Mucosa of stomach (tissue), 1 donor: ENCODE results near the gene LEUTX.
"Not testable (repeated sequence)": the region's sequence is repeated elsewhere in the genome, so short reads cannot be mapped to it uniquely, and the experiment has no call there.

ENCODE experiments used
- H3K27me3 ChIP-seq: one replicate; pipeline ENCODE4 v1.7.0; 2013; ENCODE audit warnings: mild to moderate bottlenecking, low read length; ENCODE audit not compliant: control insufficient read depth, insufficient read depth
- H3K36me3 ChIP-seq: one replicate; pipeline ENCODE4 v1.7.0; 2013; ENCODE audit warnings: low read length; ENCODE audit not compliant: control insufficient read depth, insufficient read depth
- H3K4me1 ChIP-seq: one replicate; pipeline ENCODE4 v1.7.0; 2013; ENCODE audit warnings: mild to moderate bottlenecking, low read length; ENCODE audit not compliant: control insufficient read depth, insufficient read depth
- H3K4me3 ChIP-seq: one replicate; pipeline ENCODE4 v1.7.0; 2013; ENCODE audit warnings: low read length
- H3K9ac ChIP-seq: one replicate; pipeline ENCODE4 v1.7.0; 2013; ENCODE audit warnings: mild to moderate bottlenecking, low read length, moderate library complexity
- H3K9me3 ChIP-seq: one replicate; pipeline ENCODE4 v1.7.0; 2013; ENCODE audit warnings: mild to moderate bottlenecking, low read length, moderate library complexity; ENCODE audit not compliant: control insufficient read depth
- donor health status: Pancreatic carcinoma.

LEUTX gene

DNA sequence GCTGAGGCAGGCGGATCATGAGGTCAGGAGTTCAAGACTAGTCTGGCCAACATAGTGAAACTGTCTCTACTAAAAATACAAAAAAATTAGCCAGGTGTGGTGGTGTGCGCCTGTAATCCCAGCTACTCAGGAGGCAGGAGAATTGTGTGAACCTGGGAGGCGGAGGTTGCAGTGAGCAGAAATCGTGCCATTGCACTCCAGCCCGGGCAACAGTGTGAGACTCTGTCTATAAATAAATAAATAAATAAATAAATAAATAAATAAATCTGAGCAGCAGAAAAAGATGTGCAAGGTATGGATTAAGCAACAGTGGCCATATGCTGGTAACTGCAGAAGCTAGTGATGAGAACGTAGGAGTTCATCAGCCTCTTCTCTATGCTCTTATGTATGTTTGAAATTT lies 35.5 kb downstream of the LEUTX start:
- not testable (repeated sequence) for H3K4me3 ChIP-seq, H3K9me3 ChIP-seq, H3K9ac ChIP-seq, H3K4me1 ChIP-seq, H3K36me3 ChIP-seq, H3K27me3 ChIP-seq

DNA sequence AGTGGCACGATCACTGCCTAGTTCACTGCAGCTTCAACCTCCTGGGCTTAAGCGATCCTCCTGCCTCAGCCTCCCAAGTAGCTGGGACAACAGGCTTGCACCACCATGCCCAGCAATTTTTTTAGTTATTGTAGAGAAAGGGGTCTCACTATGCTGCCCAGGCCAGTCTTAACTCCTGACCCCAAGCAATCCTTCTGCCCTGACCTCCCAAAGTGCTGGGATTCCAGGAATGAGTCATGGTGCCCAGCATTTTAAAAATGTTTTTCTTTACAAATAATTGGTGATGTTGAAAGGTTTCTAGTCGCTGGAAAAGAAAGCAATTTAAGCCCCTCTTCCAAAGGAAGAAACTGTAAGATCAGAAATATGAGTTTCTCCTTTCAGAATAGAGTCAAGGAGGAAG lies 35.9 kb downstream of the LEUTX start:
- Histone ChIP-seq H3K9me3 (no peaks in the 10 kb centered on the region), H3K9ac (no peak overlapping the region), H3K27me3 (no peaks in the 10 kb centered on the region), H3K4me3 (no peak overlapping the region), H3K4me1 (no peaks in the 10 kb centered on the region), H3K36me3 (no peaks in the 10 kb centered on the region)

DNA sequence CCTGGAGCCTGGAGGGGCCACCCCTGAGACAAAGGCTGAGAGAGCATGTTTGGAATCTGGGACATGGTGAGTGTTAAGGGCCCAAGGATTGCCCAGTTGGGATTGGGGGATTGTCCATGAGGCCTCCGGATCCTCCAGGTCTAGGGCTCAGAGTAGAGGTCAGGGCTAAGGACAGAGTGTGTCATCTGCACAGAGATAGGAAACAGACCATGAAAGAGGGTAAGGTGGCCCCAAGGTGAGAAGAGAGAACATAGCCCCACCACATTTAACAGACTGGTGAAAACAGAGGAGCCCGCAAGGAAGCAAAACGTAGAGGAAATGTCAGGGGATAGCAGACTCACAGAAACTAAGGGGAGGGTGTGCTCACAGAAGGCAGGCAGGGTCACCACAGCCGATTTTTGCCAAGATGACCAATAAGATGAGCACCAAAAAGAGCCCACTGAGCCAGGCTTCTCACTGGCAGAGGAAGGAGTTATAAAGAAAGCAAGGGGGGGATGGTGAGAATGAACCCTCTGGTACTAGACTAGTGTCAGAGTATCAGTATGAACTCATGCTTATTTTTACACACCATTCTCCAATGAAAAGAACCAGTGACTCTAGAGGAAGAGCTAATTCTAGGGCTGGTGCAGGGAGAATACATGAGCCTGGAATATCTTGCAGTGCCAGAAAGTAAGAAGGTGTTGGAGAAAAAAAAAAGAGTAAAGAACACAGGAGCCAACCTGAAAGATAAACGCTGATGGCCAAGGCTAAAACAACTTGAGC lies 37.8 kb downstream of the LEUTX start:
- H3K4me3 ChIP-seq = no peak overlapping the region
- H3K27me3 ChIP-seq = no peaks in the 10 kb centered on the region
- H3K4me1 ChIP-seq = no peaks in the 10 kb centered on the region
- no peak overlapping the region for H3K9ac ChIP-seq
- no peaks in the 10 kb centered on the region for H3K9me3 ChIP-seq
- no peaks in the 10 kb centered on the region for H3K36me3 ChIP-seq

GRCh38 chr19:39817888-39818561 lies 39.4 kb downstream of the LEUTX start:
- Histone ChIP-seq H3K4me1 (no peaks in the 10 kb centered on the region), H3K36me3 (no peaks in the 10 kb centered on the region), H3K27me3 (no peaks in the 10 kb centered on the region), H3K9me3 (no peaks in the 10 kb centered on the region), H3K9ac (no peak overlapping the region), H3K4me3 (no peak overlapping the region)

- Histone ChIP-seq H3K36me3 (no peaks in the 10 kb centered on the region), H3K4me1 (peaks cover 2% of the 10 kb centered on the region), H3K9me3 (no peaks in the 10 kb centered on the region), H3K4me3 (no peak overlapping the region), H3K27me3 (no peaks in the 10 kb centered on the region), H3K9ac (no peak overlapping the region)
Observed at GRCh38 chr19:39818626-39819097, 40.0 kb downstream of the LEUTX start.

DNA sequence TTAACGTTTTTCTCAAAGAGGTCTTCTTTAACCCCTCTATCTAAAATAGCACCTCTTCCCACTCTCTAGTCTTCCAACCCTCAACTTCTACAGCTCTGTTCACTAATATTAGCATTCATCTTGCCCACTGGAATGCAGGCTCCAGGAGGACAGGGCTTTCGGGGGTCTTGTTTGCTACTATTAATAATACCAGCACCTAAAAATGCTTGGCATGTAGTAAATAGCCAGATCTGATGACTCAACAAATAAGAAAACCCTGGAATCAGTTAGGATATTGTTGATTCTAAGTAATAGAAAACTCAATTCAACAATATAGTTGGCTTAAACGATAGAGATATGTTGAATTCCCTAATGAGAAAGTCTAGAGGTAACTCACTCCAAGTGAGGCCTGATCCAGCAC lies 41.1 kb downstream of the LEUTX start:
- peaks cover 7% of the 10 kb centered on the region for H3K4me1 ChIP-seq
- no peak overlapping the region for H3K4me3 ChIP-seq
- H3K36me3 ChIP-seq = no peaks in the 10 kb centered on the region
- H3K27me3 ChIP-seq = no peaks in the 10 kb centered on the region
- H3K9me3 ChIP-seq = no peaks in the 10 kb centered on the region
- H3K9ac ChIP-seq = no peak overlapping the region

- no peak overlapping the region for H3K9ac ChIP-seq
- H3K27me3 ChIP-seq = no peaks in the 10 kb centered on the region
- no peak overlapping the region for H3K4me3 ChIP-seq
- H3K36me3 ChIP-seq = no peaks in the 10 kb centered on the region
- H3K4me1 ChIP-seq = peaks cover 14% of the 10 kb centered on the region
- H3K9me3 ChIP-seq = no peaks in the 10 kb centered on the region
Observed at GRCh38 chr19:39820696-39821095, 42.0 kb downstream of the LEUTX start.

GRCh38 chr19:39823686-39824085 lies 45.0 kb downstream of the LEUTX start:
- Histone ChIP-seq H3K9ac (peak overlapping the region; percentile 75), H3K36me3 (peaks cover 6% of the 10 kb centered on the region), H3K4me1 (peaks cover 14% of the 10 kb centered on the region), H3K4me3 (peak overlapping the region; percentile 85), H3K27me3 (no peaks in the 10 kb centered on the region), H3K9me3 (no peaks in the 10 kb centered on the region)

DNA sequence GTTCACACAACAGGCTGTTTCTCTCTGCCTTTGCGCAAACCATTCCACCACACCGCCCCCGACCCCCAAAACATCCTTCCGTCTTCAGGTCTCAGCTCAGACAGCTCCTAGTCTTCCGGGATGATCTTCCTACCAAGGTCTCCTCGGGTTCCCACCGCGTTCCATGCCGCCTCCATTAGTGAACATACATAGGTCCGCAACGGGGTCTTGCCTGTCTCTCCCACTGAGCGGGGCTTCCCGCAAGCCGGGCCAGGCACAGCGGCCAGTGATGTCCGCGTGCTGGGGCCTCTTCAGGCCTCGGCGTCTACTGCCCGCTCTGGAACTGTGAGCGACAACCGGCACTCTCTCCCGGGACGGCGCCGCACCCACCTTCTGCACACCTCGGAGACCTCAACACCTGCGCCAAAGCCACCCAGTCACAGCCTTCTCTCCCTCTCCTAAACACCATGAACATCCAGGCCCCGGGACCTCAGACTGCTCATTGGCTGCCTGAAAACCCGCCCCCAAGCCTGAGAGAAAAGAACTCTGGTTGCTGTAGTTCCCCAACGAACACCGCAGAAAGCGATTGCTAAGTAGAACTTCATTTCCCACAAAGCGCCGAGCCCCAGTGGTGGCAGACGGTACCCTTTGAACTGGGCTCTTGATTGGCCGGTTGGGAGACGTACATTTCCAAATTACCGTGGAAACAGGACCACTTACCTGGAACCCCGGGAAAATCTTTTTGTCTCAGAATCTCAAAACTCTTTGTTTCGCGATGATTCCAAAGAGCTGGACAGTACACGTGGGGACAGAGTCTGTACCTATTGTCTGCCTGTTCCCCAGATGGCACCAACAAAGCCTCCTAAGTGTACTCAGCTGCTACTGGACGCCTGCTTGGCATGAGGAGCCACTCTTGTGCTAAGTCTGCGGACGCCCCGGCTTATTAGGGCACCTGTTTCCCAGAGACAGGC lies 45.8 kb downstream of the LEUTX start:
- Histone ChIP-seq H3K9me3 (no peaks in the 10 kb centered on the region), H3K27me3 (no peaks in the 10 kb centered on the region), H3K9ac (peak overlapping the region; percentile 75), H3K4me3 (peak overlapping the region; percentile 85), H3K36me3 (peaks cover 8% of the 10 kb centered on the region), H3K4me1 (peaks cover 14% of the 10 kb centered on the region)

- H3K4me1 ChIP-seq = peaks cover 14% of the 10 kb centered on the region
- H3K9me3 ChIP-seq = no peaks in the 10 kb centered on the region
- H3K27me3 ChIP-seq = no peaks in the 10 kb centered on the region
- H3K9ac ChIP-seq = peak overlapping the region; percentile 20
- H3K36me3 ChIP-seq = peaks cover 8% of the 10 kb centered on the region
- H3K4me3 ChIP-seq = no peak overlapping the region
Observed at GRCh38 chr19:39825093-39825463, 46.4 kb downstream of the LEUTX start.

GRCh38 chr19:39825531-39826076 lies 47.0 kb downstream of the LEUTX start:
- Histone ChIP-seq H3K9ac (peak overlapping the region; percentile 20), H3K27me3 (no peaks in the 10 kb centered on the region), H3K4me3 (no peak overlapping the region), H3K36me3 (peaks cover 8% of the 10 kb centered on the region), H3K9me3 (no peaks in the 10 kb centered on the region), H3K4me1 (peaks cover 14% of the 10 kb centered on the region)
